T-helper 2 cell treated with Interferon-gamma antibody and Interleukin-4, amounts not matched to agents 5 μg/mL and 100 μg/mL, for 36 hours (primary cell): ENCODE data around the gene RNF224.

ENCODE experiments used
- DNase-seq: peaks from one replicate; pipeline ENCODE4 v3.0.0; 2021; ENCODE audit warnings: low spot score
- H3K27ac Mint-ChIP-seq: one replicate; pipeline ENCODE4 v1.8.0; 2021; ENCODE audit warnings: mild to moderate bottlenecking, mixed read lengths
- H3K27me3 Mint-ChIP-seq: one replicate; pipeline ENCODE4 v1.8.0; 2021; ENCODE audit warnings: low read depth, mixed read lengths
- H3K36me3 Mint-ChIP-seq: one replicate; pipeline ENCODE4 v1.8.0; 2021; ENCODE audit warnings: low read depth, mixed read lengths
- H3K4me1 Mint-ChIP-seq: one replicate; pipeline ENCODE4 v1.8.0; 2021; ENCODE audit warnings: low read depth, mixed read lengths
- H3K4me3 Mint-ChIP-seq: one replicate; pipeline ENCODE4 v1.8.0; 2022; ENCODE audit warnings: mild to moderate bottlenecking, moderate library complexity, mixed read lengths
- H3K9me3 Mint-ChIP-seq: one replicate; pipeline ENCODE4 v1.8.0; 2021; ENCODE audit warnings: mixed read lengths

The RNF224 gene

DNA sequence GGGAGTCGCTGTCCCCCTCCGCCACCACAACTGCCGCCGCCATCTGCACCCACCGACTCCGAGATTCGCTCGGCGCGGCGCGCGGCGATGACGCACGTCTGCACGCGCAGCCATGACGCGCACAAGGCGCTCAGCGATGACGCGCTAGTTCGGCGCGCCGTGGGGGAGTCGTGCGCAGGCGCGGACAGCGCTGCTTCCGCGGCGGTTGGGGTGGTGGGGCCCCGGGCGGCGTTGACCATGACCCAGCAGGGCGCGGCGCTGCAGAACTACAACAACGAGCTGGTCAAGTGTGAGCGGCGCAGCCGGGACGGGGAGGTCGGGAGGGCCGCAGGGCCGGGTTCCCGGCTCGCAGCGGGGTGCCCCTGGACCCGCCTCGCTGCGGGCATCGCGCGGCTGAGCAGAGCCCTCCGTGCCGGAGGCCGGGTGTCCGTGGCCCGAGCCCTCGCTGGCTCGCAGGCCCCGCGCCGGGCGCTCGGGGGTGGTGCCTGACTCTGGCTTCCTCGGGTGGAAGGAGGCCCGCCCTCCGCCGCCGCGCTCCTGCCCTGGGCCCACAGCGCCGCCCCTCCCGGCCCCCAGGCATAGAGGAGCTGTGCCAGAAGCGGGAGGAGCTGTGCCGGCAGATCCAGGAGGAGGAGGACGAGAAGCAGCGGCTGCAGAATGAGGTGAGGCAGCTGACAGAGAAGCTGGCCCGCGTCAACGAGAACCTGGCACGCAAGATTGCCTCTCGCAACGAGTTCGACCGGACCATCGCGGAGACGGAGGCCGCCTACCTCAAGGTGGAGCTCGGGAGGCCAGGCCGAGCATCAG lies 38.6 kb upstream of the RNF224 start, which contains the start of the genes ANAPC2 and SSNA1:
Gene ANAPC2, minus strand, starts transcription at position 71 of the 807 bp plus-strand sequence. Its CDS starts 28 bp downstream, at position 43.
Gene SSNA1, plus strand, starts transcription at position 187 of the 807 bp plus-strand sequence. Its CDS starts 51 bp downstream, at position 238.
- peak within 1 kb of the TSS; percentile 95 for H3K4me3 Mint-ChIP-seq
- peaks cover 24% of the 10 kb centered on the region for H3K36me3 Mint-ChIP-seq
- no peaks in the 10 kb centered on the region for H3K27me3 Mint-ChIP-seq
- peaks cover 14% of the 10 kb centered on the region for H3K4me1 Mint-ChIP-seq
- DNase-seq, result peak; percentile 96
- no peaks in the 10 kb centered on the region for H3K9me3 Mint-ChIP-seq
- peak within 1 kb of the TSS; percentile 95 for H3K27ac Mint-ChIP-seq

DNA sequence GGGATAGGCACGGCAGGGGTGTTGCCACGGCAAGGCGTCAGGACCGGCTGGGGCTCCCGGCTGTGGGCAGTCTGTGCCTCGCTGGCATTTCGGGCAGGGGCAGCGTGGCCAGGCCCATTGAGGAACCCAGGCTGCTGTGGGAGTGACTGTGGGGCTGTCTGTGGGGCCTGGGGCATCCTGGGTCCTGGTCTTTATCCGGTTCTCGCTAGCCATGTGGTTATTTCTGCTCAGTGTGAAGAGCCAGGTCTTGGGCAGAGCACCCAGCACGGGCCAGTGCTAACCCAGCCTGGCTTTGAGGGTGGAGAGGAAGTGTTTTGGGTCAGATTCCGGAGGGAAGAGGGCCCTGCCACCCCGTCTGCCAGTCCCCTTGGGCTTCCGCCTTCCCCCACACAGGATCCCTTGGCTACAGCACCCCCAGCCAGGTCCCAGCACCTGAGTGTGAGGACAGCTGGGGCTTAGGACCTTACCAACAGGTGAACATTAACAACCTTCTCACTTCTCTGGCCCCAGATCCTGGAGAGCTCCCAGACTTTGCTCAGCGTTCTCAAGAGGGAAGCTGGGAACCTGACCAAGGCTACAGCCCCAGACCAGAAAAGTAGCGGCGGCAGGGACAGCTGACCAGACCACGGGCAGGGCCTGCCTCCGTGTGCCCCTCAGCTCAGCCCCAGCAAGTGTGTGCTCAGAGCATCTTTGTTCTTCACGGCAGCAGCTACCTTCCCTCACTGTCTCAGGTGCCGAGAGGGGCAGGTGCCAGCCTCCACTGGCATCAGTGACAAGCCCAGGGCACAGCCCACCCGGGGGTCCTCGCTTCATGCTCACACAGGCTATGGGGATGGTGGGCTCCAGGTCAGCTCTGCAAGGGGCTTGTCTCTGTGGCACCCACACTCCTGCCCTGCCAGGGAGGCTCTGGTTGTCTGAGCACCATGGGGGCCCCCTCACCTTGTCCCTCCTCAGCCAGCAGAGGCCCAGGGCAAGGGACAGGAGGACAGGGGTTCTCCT lies 37.7 kb upstream of the RNF224 start:
- H3K4me3 Mint-ChIP-seq, result peak overlapping the region; percentile 95
- peaks cover 14% of the 10 kb centered on the region for H3K4me1 Mint-ChIP-seq
- H3K27me3 Mint-ChIP-seq, result no peaks in the 10 kb centered on the region
- peaks cover 19% of the 10 kb centered on the region for H3K36me3 Mint-ChIP-seq
- no peak for DNase-seq
- H3K27ac Mint-ChIP-seq, result peak overlapping the region; percentile 95
- H3K9me3 Mint-ChIP-seq, result no peaks in the 10 kb centered on the region

DNA sequence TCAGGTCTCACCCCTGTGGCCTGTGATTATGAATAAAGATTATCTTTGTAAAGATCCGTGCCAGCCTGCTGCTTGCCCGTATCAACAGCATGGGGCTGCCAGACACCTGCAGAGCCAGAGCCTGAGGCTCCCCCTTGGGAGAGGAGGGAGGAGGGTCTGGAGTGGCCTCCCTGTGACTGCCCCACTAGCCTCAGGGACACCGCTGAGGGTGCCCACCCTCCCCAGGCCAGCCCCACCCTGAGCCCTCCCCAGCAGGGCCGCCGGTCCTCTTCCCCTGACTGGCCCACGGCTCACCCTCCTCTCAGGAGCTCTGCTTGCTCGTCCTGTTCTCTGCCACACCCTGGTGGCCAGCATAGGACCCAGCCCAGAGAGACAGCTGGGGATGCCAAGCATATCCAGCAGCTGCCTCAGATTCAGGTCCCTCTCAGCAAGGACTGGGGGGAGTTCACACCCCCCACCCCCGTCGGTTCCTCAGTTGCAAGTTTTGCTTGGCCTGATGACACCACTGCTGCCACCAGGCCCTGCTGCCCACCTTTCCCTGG lies 36.9 kb upstream of the RNF224 start:
- Mint-ChIP-seq H3K27ac (peak overlapping the region; percentile 74), H3K9me3 (no peaks in the 10 kb centered on the region), H3K4me1 (peaks cover 14% of the 10 kb centered on the region), H3K4me3 (peak overlapping the region; percentile 68), H3K27me3 (no peaks in the 10 kb centered on the region), H3K36me3 (peaks cover 18% of the 10 kb centered on the region)
- DNase-seq, result no peak

DNA sequence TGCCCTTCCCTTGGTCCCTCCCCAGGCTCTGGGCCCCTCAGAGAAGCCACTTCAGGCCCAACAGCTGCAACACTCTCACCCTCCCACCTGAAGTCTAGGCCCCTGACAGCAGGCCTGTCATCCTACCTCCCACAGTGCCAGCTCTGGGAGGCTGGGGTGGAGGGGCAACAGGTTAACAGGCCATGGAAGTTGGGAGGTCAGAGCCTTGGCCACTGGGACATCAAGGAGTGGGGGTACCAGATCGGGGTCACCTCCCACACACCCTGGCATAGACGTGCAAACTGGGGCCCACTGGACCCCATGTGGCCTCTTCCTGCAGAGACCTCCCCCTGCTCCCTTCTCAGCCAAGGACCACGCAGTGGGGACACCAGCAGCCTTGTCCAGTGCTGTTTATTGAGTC lies 36.1 kb upstream of the RNF224 start:
- Mint-ChIP-seq H3K27me3 (no peaks in the 10 kb centered on the region), H3K27ac (peak overlapping the region; percentile 74), H3K4me3 (peak overlapping the region; percentile 68), H3K9me3 (no peaks in the 10 kb centered on the region), H3K36me3 (peaks cover 18% of the 10 kb centered on the region), H3K4me1 (peaks cover 14% of the 10 kb centered on the region)
- no peak for DNase-seq

DNA sequence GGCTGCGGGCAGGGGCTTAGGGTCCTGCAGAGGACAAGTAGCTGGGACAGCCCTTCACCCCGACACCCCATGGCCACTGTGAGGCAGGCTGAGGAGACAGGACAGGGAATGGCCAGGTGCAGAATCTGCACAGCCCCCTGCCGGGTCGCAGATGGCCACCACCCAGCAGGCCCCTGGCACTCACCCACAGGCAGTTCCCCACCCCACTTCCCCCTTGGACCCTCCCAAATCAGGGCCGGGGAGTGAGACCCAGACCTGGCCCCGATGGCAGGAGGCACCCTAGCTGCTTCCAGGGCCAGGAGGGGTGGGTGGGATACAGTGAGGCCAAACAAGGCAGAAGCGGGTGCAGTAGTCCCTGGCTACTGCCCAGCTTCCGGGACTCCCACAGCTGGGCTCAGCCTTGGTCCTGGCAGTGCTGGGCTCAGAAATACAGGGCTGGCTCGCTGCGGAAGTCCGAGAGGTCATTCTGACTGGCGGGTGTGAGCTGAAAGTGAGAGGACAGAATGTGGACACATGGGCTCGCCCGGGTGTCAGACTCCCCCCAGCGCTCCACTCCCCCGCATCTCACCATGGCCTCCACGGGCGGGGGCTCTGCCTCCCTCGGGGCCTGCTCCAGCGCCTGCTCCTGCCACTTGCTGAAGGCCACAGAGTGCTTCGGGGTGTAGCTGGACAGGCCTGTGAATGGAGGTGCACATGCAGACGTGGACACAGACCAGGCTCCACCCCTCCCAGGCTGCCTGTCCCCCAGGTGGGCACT lies 35.4 kb upstream of the RNF224 start:
- H3K36me3 Mint-ChIP-seq, result peaks cover 18% of the 10 kb centered on the region
- no peaks in the 10 kb centered on the region for H3K9me3 Mint-ChIP-seq
- H3K27ac Mint-ChIP-seq, result no peak overlapping the region
- no peaks in the 10 kb centered on the region for H3K27me3 Mint-ChIP-seq
- H3K4me1 Mint-ChIP-seq, result peaks cover 12% of the 10 kb centered on the region
- no peak overlapping the region for H3K4me3 Mint-ChIP-seq
- no peak for DNase-seq

DNA sequence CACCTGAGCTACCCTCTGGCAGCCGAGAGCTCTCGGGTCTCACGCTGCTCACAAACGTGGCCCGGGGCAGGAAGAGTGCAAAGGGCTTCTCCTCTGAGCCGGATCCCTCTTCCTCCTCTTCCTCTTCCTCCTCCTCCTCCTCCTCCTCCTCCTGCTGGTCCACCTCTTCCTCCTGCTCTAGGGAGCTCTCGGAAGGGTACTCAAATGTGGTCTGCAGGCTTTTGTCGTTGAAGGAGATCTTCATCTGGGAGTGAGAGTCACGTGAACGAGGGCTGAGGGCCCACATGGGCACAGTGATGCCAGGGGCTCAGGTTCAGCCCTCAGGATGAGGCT lies 34.9 kb upstream of the RNF224 start:
- no peaks in the 10 kb centered on the region for H3K9me3 Mint-ChIP-seq
- no peak overlapping the region for H3K4me3 Mint-ChIP-seq
- H3K27ac Mint-ChIP-seq, result no peak overlapping the region
- no peak for DNase-seq
- peaks cover 8% of the 10 kb centered on the region for H3K4me1 Mint-ChIP-seq
- H3K36me3 Mint-ChIP-seq, result peaks cover 18% of the 10 kb centered on the region
- no peaks in the 10 kb centered on the region for H3K27me3 Mint-ChIP-seq

DNA sequence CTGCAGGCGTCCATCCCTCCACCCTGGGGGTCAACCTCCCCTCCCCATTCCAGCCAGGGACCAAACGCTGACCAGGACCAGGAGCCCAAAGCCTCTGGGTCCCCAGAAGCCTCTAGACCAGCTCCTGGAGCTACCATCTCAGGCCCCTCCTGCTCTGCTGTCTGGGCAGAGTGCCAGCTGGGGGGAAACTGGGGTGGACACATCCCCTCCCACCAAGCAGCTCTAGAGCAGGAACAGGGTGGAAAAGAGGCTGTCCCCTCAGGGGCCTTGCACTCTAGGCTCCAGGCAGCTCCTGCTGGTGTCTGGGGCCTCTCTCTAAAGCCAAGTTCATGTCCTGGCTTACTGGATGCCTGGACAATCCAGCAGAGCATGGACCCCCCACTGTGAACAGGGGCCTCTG lies 34.4 kb upstream of the RNF224 start:
- Mint-ChIP-seq H3K4me3 (no peak overlapping the region), H3K9me3 (no peaks in the 10 kb centered on the region), H3K4me1 (peaks cover 5% of the 10 kb centered on the region), H3K27ac (no peak overlapping the region), H3K27me3 (no peaks in the 10 kb centered on the region), H3K36me3 (peaks cover 15% of the 10 kb centered on the region)
- DNase-seq, result no peak

DNA sequence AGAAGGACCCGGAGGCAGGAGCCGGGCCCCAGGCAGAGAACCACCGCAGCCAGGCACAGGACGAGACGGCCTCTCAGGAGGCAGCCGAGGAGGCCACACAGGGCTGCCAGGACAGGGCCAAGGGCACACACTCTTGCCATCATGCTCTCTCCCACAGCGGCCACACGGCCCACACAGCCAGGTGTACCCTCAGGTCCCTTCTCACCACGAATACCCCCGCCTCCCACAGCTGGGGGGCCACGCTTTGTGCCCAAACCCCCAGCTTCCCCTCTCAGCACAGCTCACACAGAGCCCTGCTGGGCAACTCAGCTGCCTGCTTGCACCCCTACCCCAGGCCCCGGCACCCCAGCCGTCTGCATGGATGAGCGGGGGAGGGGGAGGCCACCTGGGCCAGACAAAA lies 33.5 kb upstream of the RNF224 start:
- no peak for DNase-seq
- Mint-ChIP-seq H3K27me3 (no peaks in the 10 kb centered on the region), H3K4me3 (no peak overlapping the region), H3K9me3 (no peaks in the 10 kb centered on the region), H3K4me1 (peaks cover 5% of the 10 kb centered on the region), H3K27ac (no peak overlapping the region), H3K36me3 (peaks cover 15% of the 10 kb centered on the region)

DNA sequence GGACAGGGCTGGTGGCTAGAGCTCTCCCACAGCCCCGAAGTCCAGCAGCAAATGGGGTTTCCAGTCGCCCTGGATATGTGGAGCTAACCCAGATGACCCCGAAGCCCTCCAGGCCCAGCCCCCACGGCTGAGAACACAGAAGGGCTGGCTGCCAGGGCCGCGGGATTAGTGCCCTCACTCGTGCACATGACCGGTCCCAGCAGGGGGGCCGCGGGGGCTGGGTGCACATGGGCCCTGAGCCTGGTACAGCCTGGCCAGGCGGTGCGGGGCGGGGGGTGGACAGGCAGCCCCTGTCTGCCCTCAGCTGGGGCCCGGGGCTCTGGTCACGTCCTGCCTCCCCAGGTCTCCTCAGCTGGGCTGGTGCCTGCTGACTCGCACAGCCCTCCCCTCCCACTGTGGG lies 32.9 kb upstream of the RNF224 start:
- peaks cover 12% of the 10 kb centered on the region for H3K36me3 Mint-ChIP-seq
- peaks cover 4% of the 10 kb centered on the region for H3K4me1 Mint-ChIP-seq

DNA sequence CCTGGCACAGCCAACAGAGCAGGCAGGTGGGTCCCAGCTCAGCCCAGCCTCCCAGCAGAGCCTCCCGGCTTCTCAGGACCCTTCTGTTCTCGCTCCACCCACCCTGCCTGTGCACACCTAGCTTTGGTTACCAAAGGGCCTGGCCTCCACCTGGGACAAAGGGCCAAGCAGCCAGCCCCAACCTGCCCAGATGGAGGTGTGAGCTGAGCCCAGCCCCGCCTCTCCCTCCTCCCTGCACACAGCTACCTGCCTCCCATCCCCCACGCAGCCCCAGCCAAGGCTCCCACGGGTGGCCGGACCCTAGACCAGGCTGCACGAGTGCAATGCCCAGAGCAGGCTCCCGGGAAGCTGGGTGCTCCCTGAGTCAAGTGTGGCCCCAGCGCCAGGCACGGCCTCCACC lies 32.4 kb upstream of the RNF224 start:
- Mint-ChIP-seq H3K4me1 (peaks cover 3% of the 10 kb centered on the region), H3K27ac (no peak overlapping the region), H3K36me3 (peaks cover 10% of the 10 kb centered on the region), H3K4me3 (no peak overlapping the region), H3K27me3 (no peaks in the 10 kb centered on the region), H3K9me3 (no peaks in the 10 kb centered on the region)
- DNase-seq, result no peak

More for the DNA sequence above, 32.9 kb upstream of the RNF224 start:
- no peaks in the 10 kb centered on the region for H3K9me3 Mint-ChIP-seq
- no peaks in the 10 kb centered on the region for H3K27me3 Mint-ChIP-seq
- no peak overlapping the region for H3K27ac Mint-ChIP-seq
- DNase-seq, result no peak
- no peak overlapping the region for H3K4me3 Mint-ChIP-seq

DNA sequence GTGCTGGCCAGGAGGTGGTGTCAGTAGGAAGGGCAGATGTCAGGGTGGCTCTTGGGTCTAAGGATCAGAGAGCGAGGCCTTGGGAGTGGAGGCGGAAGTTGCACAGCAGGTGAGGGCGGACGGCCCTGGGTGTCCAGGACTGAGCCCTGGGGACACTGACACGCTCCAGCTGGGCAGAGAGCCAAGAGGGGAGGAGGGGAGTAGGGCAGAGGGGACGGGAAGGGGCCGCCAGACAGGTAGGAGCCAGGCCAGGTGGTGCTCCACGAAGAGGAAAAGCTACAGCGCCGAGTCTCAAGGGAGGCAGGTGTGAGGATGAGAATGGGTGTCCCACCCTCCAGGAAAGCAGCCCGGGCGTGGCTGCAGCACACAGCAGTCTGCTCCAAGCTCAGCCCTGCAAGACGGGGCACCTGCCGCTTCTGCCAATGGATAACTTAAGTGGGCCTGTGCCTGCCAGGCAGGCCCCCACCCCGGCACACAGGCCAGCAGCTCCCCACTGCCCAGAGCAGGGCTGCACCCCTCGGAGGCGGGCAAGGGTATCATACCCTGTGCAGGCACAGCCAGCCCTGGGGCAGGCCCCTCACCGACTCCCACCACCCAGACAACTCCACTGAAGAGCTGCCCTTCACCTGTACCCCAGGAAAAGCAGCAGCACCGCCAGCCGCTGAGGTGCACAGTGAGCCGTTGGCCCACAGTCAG lies 31.6 kb upstream of the RNF224 start:
- no peak for DNase-seq
- Mint-ChIP-seq H3K9me3 (no peaks in the 10 kb centered on the region), H3K4me1 (peaks cover 3% of the 10 kb centered on the region), H3K4me3 (no peak overlapping the region), H3K27me3 (no peaks in the 10 kb centered on the region), H3K36me3 (peaks cover 8% of the 10 kb centered on the region), H3K27ac (no peak overlapping the region)

DNA sequence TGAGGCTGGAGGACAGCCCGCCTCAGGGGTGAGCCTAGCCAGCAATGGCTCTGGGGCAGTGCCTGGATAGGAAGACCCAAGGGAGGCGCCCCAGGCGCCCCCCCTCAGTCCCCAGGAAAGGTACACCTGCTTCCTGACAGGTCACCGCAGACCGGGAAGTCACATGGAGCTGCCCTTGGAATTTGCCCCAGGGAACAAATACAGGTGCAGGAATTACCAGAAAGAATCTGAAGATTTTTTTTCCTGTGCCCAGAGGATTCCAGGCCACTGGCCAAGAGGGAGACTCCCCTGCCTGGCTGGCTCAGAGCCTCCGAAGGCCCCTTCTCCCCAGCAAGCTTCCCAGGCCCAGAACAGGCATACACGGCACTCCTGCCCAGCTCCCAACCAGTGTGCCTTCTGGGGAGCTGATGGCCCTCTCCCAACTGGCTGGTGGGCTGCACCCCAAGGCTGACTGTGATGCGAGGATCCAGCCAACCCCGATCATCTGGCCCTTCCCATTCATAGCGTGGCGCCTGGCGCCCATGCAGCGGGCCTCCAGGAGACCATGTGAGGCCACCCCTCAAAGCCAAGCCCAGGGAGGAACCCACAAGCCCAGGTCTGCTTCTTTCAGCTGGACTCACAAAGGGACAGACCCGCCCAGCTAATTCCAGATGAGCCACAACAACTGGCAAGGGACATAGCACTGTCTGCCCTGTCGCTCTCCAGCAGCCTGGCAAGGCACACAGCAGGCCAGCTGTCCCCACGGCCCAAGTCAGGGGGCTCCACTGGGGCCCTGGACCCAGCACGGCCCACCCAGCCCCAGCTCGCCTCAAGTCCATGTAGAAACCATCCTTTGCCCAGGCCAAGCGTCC lies 29.0 kb upstream of the RNF224 start:
- Mint-ChIP-seq H3K27me3 (no peaks in the 10 kb centered on the region), H3K4me3 (no peak overlapping the region), H3K36me3 (peaks cover 4% of the 10 kb centered on the region), H3K4me1 (peaks cover 12% of the 10 kb centered on the region), H3K27ac (no peak overlapping the region), H3K9me3 (no peaks in the 10 kb centered on the region)
- no peak for DNase-seq
